SKM-1 (cell line): ENCODE data around the gene ATR.
"Not testable (repeated sequence)": the region's sequence is repeated elsewhere in the genome, so short reads cannot be mapped to it uniquely, and the experiment has no call there.

Experiments used
- DNase-seq: peaks from one replicate; lab custom pipeline; 2025; ENCODE audit not compliant: unreplicated experiment; lab: John Stamatoyannopoulos, UW

Gene ATR

GRCh38 chr3:142595581-142595950, 17.0 kb upstream of the ATR start:
- DNase-seq, result no peak

GRCh38 chr3:142595141-142595540, 16.6 kb upstream of the ATR start:
- no peak for DNase-seq

- not testable (repeated sequence) for DNase-seq
Measured at GRCh38 chr3:142592268-142592667, 13.7 kb upstream of the ATR start.

- DNase-seq, result no peak
Measured at GRCh38 chr3:142588703-142589102, 10.2 kb upstream of the ATR start.

- no peak for DNase-seq
Measured at GRCh38 chr3:142586803-142587406, 8.4 kb upstream of the ATR start.

GRCh38 chr3:142581070-142581469, 2.5 kb upstream of the ATR start:
- DNase-seq, result not testable (repeated sequence)

- no peak for DNase-seq
Measured at GRCh38 chr3:142580061-142580423, 1.5 kb upstream of the ATR start.

GRCh38 chr3:142577696-142578328, 721 bp downstream of the ATR start:
- DNase-seq, result no peak

- no peak for DNase-seq
Measured at GRCh38 chr3:142576792-142577191, 1.7 kb downstream of the ATR start.

GRCh38 chr3:142574665-142575064, 3.9 kb downstream of the ATR start:
- no peak for DNase-seq

GRCh38 chr3:142574223-142574622, 4.3 kb downstream of the ATR start:
- DNase-seq, result not testable (repeated sequence)

- not testable (repeated sequence) for DNase-seq
Measured at GRCh38 chr3:142569422-142569821, 9.1 kb downstream of the ATR start.

- no peak for DNase-seq
Measured at GRCh38 chr3:142568393-142569017, 10.0 kb downstream of the ATR start.

- DNase-seq, result no peak
Measured at GRCh38 chr3:142566096-142566495, 12.4 kb downstream of the ATR start.

GRCh38 chr3:142563496-142563997, 15.0 kb downstream of the ATR start:
- DNase-seq, result no peak

GRCh38 chr3:142560118-142560517, 18.4 kb downstream of the ATR start:
- no peak for DNase-seq

GRCh38 chr3:142553741-142554140, 24.8 kb downstream of the ATR start:
- no peak for DNase-seq

GRCh38 chr3:142552579-142552978, 26.0 kb downstream of the ATR start:
- not testable (repeated sequence) for DNase-seq

GRCh38 chr3:142549986-142550385, 28.5 kb downstream of the ATR start:
- DNase-seq, result no peak

- no peak for DNase-seq
Measured at GRCh38 chr3:142543307-142543706, 35.2 kb downstream of the ATR start.

GRCh38 chr3:142542054-142542453, 36.5 kb downstream of the ATR start:
- no peak for DNase-seq

- DNase-seq, result no peak
Measured at GRCh38 chr3:142536519-142536918, 42.0 kb downstream of the ATR start.
